ENCODE measurements around the gene ADCY5.

The ADCY5 gene

DNA sequence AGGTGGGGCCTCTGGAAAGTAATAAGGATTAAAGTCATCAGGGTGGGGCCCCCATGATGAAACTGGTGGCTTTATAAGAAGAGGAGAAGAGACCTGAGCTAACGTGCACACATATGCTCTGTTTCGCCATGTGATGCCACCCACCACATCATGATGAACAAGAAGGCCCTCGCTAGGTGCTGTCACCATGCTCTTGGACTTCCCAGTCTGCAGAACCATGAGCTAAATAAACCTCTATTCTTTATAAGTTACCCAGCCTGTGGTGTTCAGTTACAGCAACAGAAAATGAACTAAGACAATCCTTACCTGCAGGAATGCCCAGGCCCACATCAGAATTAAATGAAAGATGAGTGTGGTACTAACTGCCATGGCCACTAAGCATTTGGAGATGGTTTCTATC, 79.8 kb downstream of the ADCY5 start:
- DNase-seq (ENCODE audit: low read depth in 3 of 3) = no peak

DNA sequence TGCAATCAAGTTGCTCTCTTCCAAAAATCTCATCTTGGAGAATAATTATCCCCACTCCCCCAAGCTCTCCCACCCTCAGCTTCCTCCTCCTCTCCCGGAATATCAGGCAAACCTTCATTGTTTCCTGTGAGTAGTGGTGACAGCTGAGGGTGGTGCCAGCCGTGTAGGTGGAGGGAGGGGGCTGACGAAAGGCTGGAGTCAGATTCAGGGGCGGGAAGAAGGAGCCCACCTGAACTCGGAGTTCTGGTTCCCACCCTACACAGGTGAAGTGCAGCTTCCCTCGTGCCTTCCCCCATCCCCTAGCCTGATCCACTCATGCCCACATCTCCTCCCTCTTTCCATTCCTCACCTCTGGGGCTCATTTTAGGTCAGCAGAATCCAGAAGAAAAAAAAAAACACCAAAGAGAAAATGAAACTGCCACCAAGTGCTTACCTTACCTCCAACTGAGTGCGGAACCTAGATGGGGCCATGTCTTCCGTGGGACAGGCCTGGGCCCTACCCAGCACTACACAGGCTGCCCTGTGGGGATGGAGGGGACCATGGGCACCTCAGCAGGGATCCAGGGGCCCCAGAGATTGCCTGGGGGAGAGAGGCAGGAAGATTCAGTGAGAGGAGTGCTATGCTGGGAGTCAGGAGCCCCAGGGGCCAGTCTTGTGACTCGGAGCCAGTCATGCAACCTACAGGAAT, 81.3 kb downstream of the ADCY5 start:
- no peak for DNase-seq (ENCODE audit: low read depth in 3 of 3)

DNA sequence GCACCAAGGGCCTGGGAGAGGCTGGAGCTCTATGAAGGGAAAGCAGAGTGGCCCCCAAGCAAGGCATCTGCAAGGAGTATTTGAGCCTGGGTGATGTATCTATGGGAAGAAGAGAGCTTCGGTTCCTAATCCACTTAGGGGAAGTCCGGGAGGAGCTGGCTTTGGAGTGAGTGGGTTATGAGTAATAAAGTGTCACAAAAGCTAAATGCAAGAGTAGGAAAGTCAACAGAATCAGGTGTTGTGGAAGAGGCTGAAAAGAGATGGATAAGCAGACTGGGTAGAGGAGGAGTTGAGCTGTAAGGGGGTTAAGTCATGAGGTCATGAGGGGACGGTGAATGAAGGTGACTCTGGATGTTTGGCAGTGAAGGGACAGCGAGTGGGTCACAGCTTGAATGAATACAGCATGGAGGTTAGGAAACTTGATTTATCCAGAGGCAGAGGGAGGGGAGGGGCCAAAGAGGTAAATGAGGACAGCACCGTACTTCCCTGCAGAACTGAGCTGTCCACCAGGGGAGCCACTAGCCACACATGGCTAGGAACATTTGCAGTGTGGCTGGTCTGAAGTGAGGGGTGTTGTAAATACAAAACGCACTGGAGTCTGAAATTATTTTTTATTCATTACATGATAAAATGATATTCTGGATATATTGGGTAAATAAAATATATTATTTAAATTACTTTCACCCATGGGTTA, 83.3 kb downstream of the ADCY5 start:
- DNase-seq (ENCODE audit: low read depth in 3 of 3) = no peak

DNA sequence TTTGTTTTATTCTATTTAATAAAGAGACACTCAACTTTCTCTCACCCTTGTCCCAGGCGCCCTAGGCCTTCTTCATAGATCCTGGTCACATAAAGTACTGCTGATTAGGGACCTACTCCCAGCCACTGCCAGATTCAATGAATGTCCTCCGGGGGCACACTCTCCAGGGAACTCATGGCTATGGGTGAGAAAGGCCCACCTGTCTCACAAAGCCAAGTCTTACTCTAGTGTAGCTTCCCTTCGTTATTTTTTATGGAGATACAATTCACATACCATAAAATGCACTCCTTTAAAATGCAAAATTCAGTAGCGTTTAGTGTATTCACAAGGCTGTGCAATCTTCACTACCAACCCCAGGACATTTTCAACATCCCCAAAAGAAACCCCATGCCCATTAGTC, 87.8 kb downstream of the ADCY5 start:
- no peak for DNase-seq (ENCODE audit: low read depth in 3 of 3)

DNA sequence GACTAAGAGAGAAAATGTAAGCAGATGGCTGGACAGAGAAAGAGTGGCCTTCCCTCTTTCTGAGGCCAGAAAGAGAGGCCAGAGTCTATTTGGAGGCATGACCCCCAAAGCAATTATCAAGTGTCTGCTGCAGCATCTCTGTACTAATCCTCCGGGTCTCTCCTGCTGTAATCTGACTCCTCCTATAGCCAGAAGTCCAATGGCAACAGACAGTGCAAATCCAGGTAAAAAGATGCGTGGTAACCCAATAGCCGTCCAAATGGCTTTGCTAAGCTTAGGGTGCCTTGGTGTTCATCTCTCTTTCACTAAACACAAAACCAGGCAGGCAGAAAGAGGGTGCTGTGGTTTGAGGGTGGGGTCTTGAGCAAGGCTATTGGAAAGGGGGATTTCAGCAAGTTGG, 91.6 kb downstream of the ADCY5 start:
- no peak for DNase-seq (ENCODE audit: low read depth in 3 of 3)

DNA sequence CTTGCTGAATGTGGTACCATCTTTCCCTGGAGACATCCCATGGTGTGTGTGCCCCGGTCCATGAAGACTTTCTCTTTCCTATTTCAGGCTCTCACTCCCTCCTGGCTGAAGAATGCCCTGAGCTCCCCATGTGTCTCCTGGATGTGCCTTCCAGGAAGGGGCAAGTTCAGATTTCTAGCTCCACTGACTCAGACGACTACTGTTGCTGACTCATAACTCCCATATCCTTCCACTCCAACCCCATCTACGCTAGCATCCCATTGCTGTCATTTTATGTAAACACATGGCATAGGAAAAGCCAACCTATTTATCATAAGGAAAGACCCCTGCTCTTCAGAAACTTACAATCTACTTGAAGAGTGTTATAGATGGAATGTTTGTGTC, 95.0 kb downstream of the ADCY5 start:
- no peak for DNase-seq (ENCODE audit: low read depth in 3 of 3)

DNA sequence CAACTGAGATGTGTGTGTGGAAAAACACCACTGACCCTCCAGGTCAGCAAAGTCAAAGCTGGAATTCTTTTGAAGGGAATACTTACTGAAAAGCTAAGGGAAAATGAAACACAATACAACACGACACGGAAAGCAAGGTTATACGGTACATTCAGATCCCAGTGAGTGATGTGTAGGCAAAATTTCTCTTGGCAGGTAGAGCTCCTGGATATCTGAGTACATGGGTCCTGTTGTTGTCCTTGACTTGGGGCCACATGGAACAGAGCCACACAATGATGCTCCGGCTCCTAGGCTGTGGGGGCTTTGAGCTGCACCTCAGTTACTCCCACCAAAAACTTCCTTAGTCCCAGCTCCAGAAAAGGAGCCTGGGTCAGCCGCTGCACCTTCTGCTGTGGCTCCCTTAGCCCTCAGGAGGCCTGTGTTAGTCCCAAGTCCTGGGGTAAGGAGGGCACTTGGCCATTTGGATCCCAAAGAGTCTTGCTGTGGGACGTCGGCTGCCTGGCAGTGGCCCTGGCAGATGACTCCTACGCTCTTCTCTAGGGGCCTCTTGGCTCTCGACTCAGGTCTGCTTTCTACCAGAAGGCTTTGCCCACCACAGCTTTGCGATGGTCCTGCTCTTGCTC, 95.6 kb downstream of the ADCY5 start:
- no peak for DNase-seq (ENCODE audit: low read depth in 3 of 3)

DNA sequence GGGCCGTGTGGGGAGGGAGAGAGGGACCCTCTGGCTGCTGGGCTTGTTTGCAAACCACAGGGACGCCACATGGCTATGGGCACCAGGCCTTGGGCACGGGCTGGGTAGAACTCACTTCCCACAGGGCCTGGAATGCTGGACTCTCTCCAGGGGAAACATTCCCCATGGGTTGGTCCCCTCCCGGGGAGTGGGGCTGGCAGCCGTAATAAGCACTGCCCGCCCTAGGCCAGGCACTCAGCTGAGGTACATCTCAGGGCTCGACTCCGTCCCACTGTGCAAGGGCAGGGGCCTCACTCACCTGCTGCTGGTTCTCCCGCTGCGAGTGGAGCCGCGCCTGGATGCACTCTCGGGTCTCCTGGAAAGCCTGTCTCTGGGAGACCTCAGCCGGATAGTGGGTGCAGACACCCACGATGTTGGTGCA, 96.7 kb downstream of the ADCY5 start:
- DNase-seq (ENCODE audit: low read depth in 3 of 3) = no peak

DNA sequence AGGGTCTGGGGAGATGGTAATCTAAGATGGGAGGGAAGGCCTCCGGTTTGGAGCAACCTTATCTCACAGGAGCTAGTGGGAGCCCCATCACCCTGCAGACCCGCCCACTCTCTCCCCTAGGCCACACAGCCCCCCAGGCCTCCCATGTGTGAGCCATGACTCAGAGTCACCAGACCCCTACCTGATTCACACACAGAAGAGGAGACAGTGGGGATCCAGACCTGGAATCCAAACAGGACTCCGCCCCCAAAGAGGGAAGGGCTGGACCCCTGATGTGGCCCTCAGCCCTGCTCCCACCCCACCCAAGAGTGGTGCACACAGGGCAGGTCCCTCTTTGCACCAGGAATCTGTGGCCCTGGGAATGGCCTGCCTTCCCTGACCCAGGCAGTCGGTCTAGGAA, 97.4 kb downstream of the ADCY5 start:
- no peak for DNase-seq (ENCODE audit: low read depth in 3 of 3)

DNA sequence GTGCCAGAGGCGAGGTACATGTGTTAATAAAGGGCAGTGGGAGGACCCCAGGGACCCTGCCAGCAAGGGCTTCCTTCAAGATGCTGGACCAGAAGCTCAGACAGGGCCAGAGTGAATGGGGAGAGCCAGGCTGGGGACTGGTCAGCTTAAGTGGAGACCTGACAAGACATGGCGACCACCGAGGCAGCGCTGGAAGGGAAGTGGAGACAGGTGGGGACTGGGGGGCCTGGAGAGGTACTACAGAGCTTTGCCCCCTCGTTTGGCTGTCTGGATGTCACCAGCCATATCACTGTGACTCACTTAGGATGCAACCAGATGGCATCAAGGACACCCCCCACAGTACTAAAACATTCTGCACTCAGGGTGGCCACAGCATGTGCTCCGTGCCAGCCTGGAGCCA, 97.9 kb downstream of the ADCY5 start:
- DNase-seq (ENCODE audit: low read depth in 3 of 3) = no peak

DNA sequence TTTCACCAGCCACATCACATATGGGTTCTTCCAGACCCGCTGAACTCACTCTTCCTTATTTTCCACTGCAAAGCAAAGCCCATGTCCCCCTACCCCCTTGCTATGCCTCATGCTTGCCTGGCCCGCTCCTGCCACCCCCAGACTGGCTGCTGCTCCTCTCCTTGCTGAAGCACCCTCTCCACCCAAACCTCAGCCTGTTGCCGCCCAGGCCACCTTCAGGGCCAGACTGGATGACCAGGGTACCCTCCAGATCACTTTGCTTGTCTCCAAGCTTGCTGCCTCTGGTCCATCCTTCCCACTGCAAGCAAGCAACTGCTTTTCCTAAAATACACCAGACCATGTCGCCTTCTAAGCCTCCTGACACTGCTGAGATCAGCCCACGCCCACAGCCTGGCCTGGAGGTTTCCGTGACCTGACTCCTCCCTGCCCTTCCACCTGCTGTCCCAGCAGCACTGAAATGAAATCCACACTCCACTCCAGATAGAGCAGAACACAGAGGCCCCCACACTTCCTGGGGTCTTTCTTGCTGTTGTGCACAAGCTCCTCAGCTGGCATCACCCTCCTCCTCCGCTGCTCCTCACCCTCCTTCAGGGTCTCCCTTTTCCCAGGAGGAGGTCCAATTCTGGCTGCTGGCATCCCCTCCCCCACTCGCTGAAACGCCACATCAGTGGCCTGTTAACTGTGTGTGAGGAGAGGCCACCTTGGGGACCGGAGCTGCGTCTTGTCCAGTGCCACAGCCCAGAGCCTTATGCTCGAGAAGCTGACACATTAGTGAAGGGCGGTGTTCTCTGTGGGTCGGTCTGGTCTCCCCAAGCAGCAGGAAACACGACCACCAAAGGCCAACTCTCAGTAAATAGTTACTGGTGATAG, 99.1 kb downstream of the ADCY5 start:
- no peak for DNase-seq (ENCODE audit: low read depth in 3 of 3)

DNA sequence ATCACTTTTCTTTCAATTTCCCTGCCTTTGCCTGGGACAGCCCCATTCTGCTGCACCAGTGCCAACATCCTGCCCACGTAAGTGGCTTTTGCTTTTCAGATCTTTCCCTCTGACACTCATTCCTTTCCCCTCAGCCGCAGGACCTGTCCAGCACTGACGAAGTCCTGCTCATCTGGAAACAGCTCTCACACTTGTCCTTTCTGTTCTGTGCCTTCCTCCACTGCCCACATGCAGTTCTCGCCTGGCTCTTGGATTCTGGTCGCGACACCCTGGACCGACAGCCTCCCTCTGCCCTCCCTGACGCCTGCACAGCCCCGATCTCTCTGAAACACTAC, 99.7 kb downstream of the ADCY5 start:
- DNase-seq (ENCODE audit: low read depth in 3 of 3) = no peak

DNA sequence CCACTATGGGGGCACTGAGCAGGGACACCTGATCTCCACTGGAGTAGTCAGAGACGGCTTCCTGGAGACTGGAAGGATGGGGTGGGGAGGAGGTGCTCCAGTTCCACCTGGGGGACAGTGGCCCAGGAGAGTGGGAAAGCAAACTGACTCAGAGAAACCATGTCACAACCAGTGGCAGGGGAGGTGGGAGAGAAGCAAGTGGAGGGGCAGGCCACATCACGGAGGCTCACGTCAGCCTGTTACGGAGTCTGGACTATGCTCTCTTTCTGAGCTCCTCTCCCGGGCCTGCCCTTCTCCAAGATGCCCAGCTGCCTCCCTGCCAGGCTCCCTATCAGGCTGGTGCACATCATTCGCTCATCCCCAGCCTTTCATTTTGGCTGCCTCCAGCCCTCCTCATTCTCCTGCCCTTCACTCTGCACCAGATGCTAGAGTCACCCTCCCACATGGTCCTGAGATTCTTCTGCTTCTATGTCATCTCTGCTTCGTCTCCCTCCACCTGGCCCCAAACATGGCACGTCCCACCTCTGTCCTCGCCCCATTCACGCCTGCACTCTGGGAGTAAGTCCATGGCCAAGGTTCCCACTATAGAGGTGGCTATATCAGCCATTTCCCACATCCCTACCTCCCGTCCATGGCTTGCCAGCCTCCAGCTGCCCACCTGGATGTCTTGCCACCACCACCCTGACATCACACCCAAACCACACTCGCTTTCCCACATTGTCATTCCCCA, 100.3 kb downstream of the ADCY5 start:
- DNase-seq (ENCODE audit: low read depth in 3 of 3) = no peak

DNA sequence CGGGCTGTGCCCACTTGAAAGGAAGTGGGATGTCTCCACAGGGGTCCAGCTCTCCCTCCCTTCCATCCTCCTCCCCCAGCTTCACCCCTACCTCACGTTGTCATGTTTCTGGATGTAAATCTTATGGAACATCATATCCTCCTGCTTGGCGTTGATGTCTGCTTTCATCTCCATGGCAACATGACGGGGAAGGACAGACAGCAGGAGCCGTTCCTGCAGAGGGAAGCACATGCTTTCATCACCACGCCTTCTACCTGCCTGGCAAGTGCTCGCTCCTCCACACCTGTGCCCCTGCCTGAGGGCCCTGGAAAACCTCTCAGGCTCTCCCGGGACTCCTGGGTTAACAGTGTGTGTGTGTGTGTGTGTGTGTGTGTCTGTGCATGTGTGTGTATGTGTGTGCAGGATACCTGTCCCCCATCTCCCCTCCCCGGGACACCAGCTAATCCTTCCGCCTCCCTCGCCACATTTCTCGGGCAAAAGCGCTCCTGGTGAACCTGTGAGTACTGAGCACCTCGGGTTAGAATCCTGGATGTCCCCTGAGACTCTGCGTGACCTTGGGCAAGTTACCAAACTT, 101.1 kb downstream of the ADCY5 start:
- DNase-seq (ENCODE audit: low read depth in 3 of 3) = no peak

DNA sequence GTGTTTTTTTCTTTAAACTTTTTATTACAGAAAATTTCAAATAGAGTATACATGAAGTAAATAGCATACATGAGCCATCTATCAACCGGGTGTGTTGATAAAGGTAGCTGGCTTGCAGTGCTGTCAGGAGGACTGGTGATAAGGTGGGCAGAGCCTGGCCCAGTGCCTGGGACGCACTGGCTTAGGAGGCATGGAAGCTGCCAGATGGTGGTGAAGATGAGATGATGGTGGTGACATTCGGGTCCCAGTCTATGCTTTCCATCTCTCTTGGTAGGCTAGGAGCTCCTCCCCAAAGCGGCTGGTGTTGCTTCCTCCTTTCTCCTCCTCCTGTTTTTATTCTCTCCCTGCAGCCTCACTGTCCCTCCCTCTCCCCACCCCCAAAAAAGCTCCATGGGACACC, 101.7 kb downstream of the ADCY5 start:
- no peak for DNase-seq (ENCODE audit: low read depth in 3 of 3)

DNA sequence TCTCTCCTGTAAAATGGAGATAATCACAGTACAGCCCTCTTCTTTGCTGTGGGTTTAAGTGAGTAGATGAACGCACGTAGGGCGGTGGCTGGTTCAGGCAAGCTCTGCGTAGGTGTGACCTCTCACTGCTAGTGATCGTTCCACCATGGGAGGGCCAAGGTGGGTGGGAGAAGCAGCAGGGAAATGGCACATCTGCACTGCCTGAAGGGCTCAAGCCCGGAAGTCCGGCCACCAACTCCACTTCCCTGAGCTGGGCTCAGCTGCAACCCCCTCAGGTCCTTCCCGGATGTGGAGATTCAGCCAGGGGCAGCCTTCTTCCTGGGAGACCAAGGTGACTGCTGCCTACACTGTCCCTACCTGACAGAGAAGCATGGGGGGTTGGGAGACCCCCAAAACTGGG, 102.9 kb downstream of the ADCY5 start:
- DNase-seq (ENCODE audit: low read depth in 3 of 3) = no peak

DNA sequence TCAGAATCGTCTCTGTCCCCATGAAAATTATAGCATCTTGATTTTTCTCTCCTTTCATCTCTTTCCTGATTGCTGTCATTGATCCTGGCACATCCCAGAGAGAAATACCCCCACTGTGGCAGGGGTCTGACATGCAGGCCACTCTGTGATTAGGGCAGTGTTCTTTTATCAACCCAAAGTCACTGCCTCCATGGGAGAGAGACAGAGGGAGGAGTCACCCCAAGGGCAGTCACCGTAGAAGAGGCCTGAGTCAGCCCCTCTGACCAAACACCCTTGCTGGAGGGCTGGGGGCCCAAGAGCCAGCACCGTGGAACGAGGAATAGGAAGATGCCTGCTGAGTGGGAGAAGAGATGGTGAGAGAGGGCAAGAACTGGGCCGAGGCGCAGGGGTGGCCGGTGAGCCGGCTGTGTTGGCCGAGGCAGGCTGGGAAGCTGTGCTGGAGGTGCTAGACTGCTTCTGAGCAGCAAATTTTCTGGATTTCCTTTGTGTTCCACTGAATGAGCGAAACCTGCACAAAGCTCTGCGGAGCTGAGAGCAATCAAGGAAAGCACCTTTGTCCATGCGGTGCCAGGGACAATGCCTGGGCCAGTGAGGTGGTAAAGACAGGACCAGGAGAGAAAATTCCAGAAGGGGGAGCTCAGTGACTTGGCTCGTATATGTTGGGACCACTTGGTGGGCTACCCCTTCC, 103.8 kb downstream of the ADCY5 start:
- no peak for DNase-seq (ENCODE audit: low read depth in 3 of 3)

DNA sequence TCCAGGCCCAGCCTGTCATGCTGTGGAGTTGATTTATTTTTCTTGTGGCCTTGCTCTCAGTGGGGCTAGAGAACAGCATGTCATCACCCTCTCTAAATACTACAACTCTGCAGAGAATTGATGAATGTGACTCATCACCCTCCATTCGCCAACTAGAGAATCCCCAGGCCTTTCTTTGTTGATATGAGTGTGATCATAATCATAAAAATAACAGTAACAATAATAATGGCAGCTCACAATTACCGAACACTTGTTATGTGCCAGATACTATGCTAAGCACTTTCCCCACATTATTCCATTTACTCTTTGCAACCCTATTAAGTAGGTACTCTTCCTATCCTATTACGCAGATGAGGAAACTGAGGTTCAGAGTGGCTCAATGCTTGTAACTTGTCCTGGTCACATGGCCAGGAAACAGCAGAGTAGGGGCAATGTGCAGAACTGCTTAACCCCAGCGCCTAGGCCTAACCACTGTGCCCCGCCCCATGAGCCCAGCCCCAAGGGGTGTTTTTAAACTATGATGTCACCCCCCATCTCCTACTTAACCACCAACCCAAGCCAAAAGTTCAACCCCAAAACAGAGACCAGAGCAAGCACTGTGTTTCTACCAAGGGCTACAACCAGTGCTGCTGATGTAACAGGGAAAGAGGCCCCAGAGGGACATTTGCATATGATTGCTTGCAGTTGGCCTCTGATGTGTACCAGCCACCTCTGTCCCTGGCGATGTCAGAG, 104.5 kb downstream of the ADCY5 start:
- no peak for DNase-seq (ENCODE audit: low read depth in 3 of 3)

DNA sequence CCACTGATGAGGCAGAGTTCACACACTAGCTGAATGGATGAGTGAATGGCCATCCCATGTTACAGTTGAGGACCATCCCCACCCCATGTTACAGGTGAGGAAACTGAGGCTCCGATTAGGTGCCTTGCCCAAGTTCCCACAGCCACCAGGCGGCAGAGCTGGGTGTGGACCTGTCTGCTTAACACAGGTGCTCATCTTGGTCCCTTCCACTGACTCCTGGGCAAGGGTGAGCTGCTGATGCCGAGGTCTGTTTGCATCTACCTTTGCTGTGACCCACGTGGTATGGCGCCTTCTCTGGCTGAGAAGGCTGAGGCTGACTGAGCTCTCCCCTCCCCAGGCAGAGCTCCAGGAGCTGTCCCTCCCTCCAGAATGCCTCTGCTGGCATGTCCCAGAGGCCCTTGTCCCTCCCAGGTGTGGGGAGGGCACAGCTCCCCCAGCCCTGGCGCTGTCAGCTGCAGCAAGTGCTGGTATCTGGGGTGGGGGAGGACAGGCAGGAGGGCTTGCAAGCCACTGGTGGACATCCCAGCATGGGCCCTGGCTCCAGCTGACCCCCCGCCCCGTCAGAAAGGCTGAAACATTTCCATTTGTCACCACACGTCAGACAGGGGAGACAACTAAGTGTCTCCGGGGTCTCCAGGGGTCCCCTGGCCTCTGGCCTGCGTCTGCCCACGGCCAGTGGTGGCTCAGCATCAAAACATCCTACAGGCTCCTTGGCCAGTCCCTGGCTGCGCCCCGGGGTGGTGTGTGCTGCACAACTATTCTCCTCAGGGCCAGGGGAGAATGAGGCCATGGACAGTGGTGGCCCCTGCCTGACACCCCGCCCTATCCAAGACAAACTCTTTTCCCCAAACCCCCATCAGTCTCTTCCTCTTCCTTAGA, 105.4 kb downstream of the ADCY5 start:
- no peak for DNase-seq (ENCODE audit: low read depth in 3 of 3)
